Tibial nerve (tissue), 3 donors: ENCODE measurements around the gene PCSK5.

Source experiments
- CTCF ChIP-seq, 5 experiments: fragments of 200-600 bp in 3 of 5; fragments of 450-650 bp in 2 of 5; sonication (generic) in 3 of 5; IDR thresholded peaks; one replicate each; pipeline ENCODE4 v1.5.1; 2016 to 2019; ENCODE audit warnings: antibody characterized with exemption in 5 of 5, mild to moderate bottlenecking in 3 of 5, moderate library complexity in 2 of 5
- POLR2A ChIP-seq, 2 donors: fragments of 450-650 bp; IDR thresholded peaks; one replicate each; pipeline ENCODE4 v1.6.1; 2017; ENCODE audit warnings: antibody characterized with exemption in 2 of 2, mild to moderate bottlenecking in 2 of 2, moderate library complexity in 2 of 2

GRCh38 chr9:75880618-75881017, 9.9 kb upstream of the PCSK5 start:
- no peak for TF ChIP-seq POLR2A (IDR thresholded peaks at IDR 0.05)
- no peak for TF ChIP-seq CTCF (IDR thresholded peaks at IDR 0.05)
